ENCODE measurements around the gene GALNT13. TPM values are rescaled to one million over a fixed set of nuclear protein-coding genes. Genes with fewer than 3 reads are reported as not detected.

The GALNT13 gene
- total RNA-seq, 2 experiments from 2014 or later: not detected

GRCh38 chr2:154046493-154046892 is 174.8 kb downstream of the GALNT13 start:
- Histone ChIP-seq H3K9me3 (ENCODE audit: low read length) (no peaks in the 10 kb centered on the region), H3K9me2 (ENCODE audit: insufficient read depth, low read length) (no peaks in the 10 kb centered on the region), H4K20me1 (ENCODE audit: insufficient read depth, low read length) (no peaks in the 10 kb centered on the region), H3K4me2 (ENCODE audit: low read length) (no peak overlapping the region), H3K27ac (ENCODE audit: low read depth, low read length, poor library complexity, severe bottlenecking) (no peak overlapping the region), H2AFZ (ENCODE audit: low read length) (no peak overlapping the region), H3K4me3 (ENCODE audit: low read depth, low read length, poor library complexity, severe bottlenecking) (no peak overlapping the region), H3K79me2 (ENCODE audit: insufficient read depth, low read depth, low read length) (no peaks in the 10 kb centered on the region), H3K4me1 (ENCODE audit: insufficient read depth, low read length, poor library complexity, severe bottlenecking) (no peaks in the 10 kb centered on the region), H3K36me3 (ENCODE audit: insufficient read depth, low read length) (no peaks in the 10 kb centered on the region)
- no peak for DNase-seq (ENCODE audit: low spot score)
- POLR2A ChIA-PET: interaction anchor here (0.9 kb wide), 1 partner anchor 24 kb away, joined by 3 read pairs; no protein-coding TSS in a partner anchor
- BruUV-seq (replicated peaks): no TSS peak
- TF ChIP-seq CTCF (conservative IDR thresholded peaks at IDR 0.05; ENCODE audit: low read length) (no peak), EZH2phosphoT487 (IDR thresholded peaks at IDR 0.05; ENCODE audit: borderline replicate concordance, low read depth, low read length) (no peak)
- CTCF ChIA-PET (ENCODE audit: unreplicated experiment): no interaction called here
- intact Hi-C loops (cut with micrococcal nuclease; ENCODE audit: unreplicated experiment): no loop called here

DNA sequence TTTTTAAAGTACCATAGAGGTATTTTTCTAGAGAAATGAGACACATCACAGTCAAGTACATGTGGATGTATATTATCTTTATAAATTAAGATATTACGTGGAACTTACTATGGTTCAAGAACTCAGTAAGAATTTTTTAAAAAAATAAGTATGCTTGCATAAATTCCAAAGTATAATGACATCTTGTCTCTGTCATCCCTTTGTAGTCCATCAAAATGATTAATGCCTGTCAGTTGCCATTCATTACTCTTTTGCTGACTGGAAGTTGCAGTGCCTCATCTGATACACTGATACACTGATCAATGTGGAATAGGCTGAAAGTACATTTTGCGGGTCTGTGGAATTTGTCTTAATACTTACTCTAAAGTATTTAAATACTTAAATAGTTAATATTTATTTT is 177.2 kb downstream of the GALNT13 start:
- DNase-seq (ENCODE audit: low spot score): no peak
- no peak overlapping the region for H3K27ac ChIP-seq (ENCODE audit: low read depth, low read length, poor library complexity, severe bottlenecking)
- no peaks in the 10 kb centered on the region for H3K9me2 ChIP-seq (ENCODE audit: insufficient read depth, low read length)
- TF ChIP-seq EZH2phosphoT487 (IDR thresholded peaks at IDR 0.05; ENCODE audit: borderline replicate concordance, low read depth, low read length) (no peak), CTCF (conservative IDR thresholded peaks at IDR 0.05; ENCODE audit: low read length) (no peak)
- POLR2A ChIA-PET: no interaction called here
- intact Hi-C loops (cut with micrococcal nuclease; ENCODE audit: unreplicated experiment): no loop called here
- H3K4me3 ChIP-seq (ENCODE audit: low read depth, low read length, poor library complexity, severe bottlenecking): no peak overlapping the region
- no peaks in the 10 kb centered on the region for H3K79me2 ChIP-seq (ENCODE audit: insufficient read depth, low read depth, low read length)
- CTCF ChIA-PET (ENCODE audit: unreplicated experiment): no interaction called here
- H3K4me1 ChIP-seq (ENCODE audit: insufficient read depth, low read length, poor library complexity, severe bottlenecking): no peaks in the 10 kb centered on the region
- BruUV-seq (replicated peaks): no TSS peak
- H3K9me3 ChIP-seq (ENCODE audit: low read length): no peaks in the 10 kb centered on the region
- no peak overlapping the region for H2AFZ ChIP-seq (ENCODE audit: low read length)
- no peaks in the 10 kb centered on the region for H4K20me1 ChIP-seq (ENCODE audit: insufficient read depth, low read length)
- no peaks in the 10 kb centered on the region for H3K36me3 ChIP-seq (ENCODE audit: insufficient read depth, low read length)
- no peak overlapping the region for H3K4me2 ChIP-seq (ENCODE audit: low read length)

DNA sequence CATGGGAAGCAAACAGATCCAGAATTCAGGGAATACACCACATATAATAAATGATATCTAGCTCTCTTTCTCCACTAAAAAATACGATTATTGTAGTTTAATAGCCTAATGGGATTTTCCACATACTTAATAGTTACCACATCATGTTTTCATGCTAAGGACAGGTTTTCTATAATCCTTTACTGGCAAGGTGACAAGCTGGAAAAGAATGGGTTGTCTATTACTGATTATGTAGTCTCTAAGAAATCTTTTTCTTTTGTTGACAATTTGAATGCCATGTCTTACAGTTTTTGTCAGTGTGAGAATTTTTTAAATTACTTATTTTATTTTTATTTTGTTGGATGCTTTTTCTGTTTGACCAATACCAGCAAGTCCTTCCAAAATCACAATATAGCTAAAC is 177.8 kb downstream of the GALNT13 start:
- no peaks in the 10 kb centered on the region for H3K9me2 ChIP-seq (ENCODE audit: insufficient read depth, low read length)
- no peak overlapping the region for H2AFZ ChIP-seq (ENCODE audit: low read length)
- H3K4me3 ChIP-seq (ENCODE audit: low read depth, low read length, poor library complexity, severe bottlenecking): no peak overlapping the region
- CTCF ChIA-PET (ENCODE audit: unreplicated experiment): no interaction called here
- POLR2A ChIA-PET: no interaction called here
- no peak overlapping the region for H3K27ac ChIP-seq (ENCODE audit: low read depth, low read length, poor library complexity, severe bottlenecking)
- H4K20me1 ChIP-seq (ENCODE audit: insufficient read depth, low read length): no peaks in the 10 kb centered on the region
- no peak for TF ChIP-seq EZH2phosphoT487 (IDR thresholded peaks at IDR 0.05; ENCODE audit: borderline replicate concordance, low read depth, low read length)
- no peak for TF ChIP-seq CTCF (conservative IDR thresholded peaks at IDR 0.05; ENCODE audit: low read length)
- intact Hi-C loops (cut with micrococcal nuclease; ENCODE audit: unreplicated experiment): no loop called here
- no peaks in the 10 kb centered on the region for H3K36me3 ChIP-seq (ENCODE audit: insufficient read depth, low read length)
- BruUV-seq (replicated peaks): no TSS peak
- no peak for DNase-seq (ENCODE audit: low spot score)
- H3K79me2 ChIP-seq (ENCODE audit: insufficient read depth, low read depth, low read length): no peaks in the 10 kb centered on the region
- H3K9me3 ChIP-seq (ENCODE audit: low read length): no peaks in the 10 kb centered on the region
- H3K4me1 ChIP-seq (ENCODE audit: insufficient read depth, low read length, poor library complexity, severe bottlenecking): no peaks in the 10 kb centered on the region
- no peak overlapping the region for H3K4me2 ChIP-seq (ENCODE audit: low read length)

All from OCI-LY7 (cell line).